ENCODE measurements around the gene GRIA1.

Gene GRIA1

GRCh38 chr5:153513156-153513555 is 22.7 kb downstream of the GRIA1 start:
- H3K4me3 ChIP-seq (replicated peaks; ENCODE audit: low read depth, low read length), result no peak overlapping the region
- TF ChIP-seq CTCF (IDR thresholded peaks at IDR 0.05; ENCODE audit: low read length, missing control alignments), result no peak
- peak; percentile 51 for DNase-seq (ENCODE audit: low read depth)

GRCh38 chr5:153515301-153515700 is 24.8 kb downstream of the GRIA1 start:
- peak; percentile 32 for DNase-seq (ENCODE audit: low read depth)
- TF ChIP-seq CTCF (IDR thresholded peaks at IDR 0.05; ENCODE audit: low read length, missing control alignments), result no peak
- H3K4me3 ChIP-seq (replicated peaks; ENCODE audit: low read depth, low read length), result no peak overlapping the region

GRCh38 chr5:153516504-153517240 is 26.2 kb downstream of the GRIA1 start:
- no peak for TF ChIP-seq CTCF (IDR thresholded peaks at IDR 0.05; ENCODE audit: low read length, missing control alignments)
- no peak overlapping the region for H3K4me3 ChIP-seq (replicated peaks; ENCODE audit: low read depth, low read length)
- DNase-seq (ENCODE audit: low read depth), result no peak

- TF ChIP-seq CTCF (IDR thresholded peaks at IDR 0.05; ENCODE audit: low read length, missing control alignments), result no peak
- H3K4me3 ChIP-seq (replicated peaks; ENCODE audit: low read depth, low read length), result no peak overlapping the region
- no peak for DNase-seq (ENCODE audit: low read depth)
These were observed 26.8 kb downstream of the GRIA1 start for GRCh38 chr5:153517241-153517611.

- no peak for DNase-seq (ENCODE audit: low read depth)
- H3K4me3 ChIP-seq (replicated peaks; ENCODE audit: low read depth, low read length), result no peak overlapping the region
- no peak for TF ChIP-seq CTCF (IDR thresholded peaks at IDR 0.05; ENCODE audit: low read length, missing control alignments)
These were observed 29.7 kb downstream of the GRIA1 start for GRCh38 chr5:153520137-153520536.

GRCh38 chr5:153520952-153521351 is 30.5 kb downstream of the GRIA1 start:
- DNase-seq (ENCODE audit: low read depth), result peak; percentile 53
- H3K4me3 ChIP-seq (replicated peaks; ENCODE audit: low read depth, low read length), result no peak overlapping the region
- TF ChIP-seq CTCF (IDR thresholded peaks at IDR 0.05; ENCODE audit: low read length, missing control alignments), result no peak

- H3K4me3 ChIP-seq (replicated peaks; ENCODE audit: low read depth, low read length), result no peak overlapping the region
- DNase-seq (ENCODE audit: low read depth), result peak; percentile 18
- TF ChIP-seq CTCF (IDR thresholded peaks at IDR 0.05; ENCODE audit: low read length, missing control alignments), result no peak
These were observed 32.7 kb downstream of the GRIA1 start for GRCh38 chr5:153523211-153523610.

All from fibroblast of pulmonary artery (primary cell).